IMR-90 (cell line): Measurements from ENCODE around the gene FXYD3. TPM values are rescaled to one million over a fixed set of nuclear protein-coding genes. Genes with fewer than 3 reads are reported as not detected.

Source experiments
- ATAC-seq: fragments of 200-7000 bp; cut with Tn5 transposase; 2 replicates; pipeline ENCODE4 v1.9.1; 2020; ENCODE audit warnings: low read depth, mild to moderate bottlenecking, moderate library complexity
- BruUV-seq: library from RNA; stranded (reverse); fragments of 400-500 nt; replicated peaks from 2 replicates; lab custom pipeline; 2021; lab: Mats Ljungman, UMichigan
- CTCF ChIA-PET: fragments of 300-600 bp; formaldehyde crosslinking; extraction: SDS; loops from one replicate; lab custom pipeline; 2021; ENCODE audit warnings: antibody characterized with exemption; lab: Yijun Ruan, JAX
- POLR2A ChIA-PET: fragments of 300-600 bp; sonication (Branson Sonifier 250); formaldehyde crosslinking; loops from one replicate; lab custom pipeline; 2022; ENCODE audit warnings: antibody characterized with exemption; ENCODE audit not compliant: unreplicated experiment; lab: Charles Lee
- DNase-seq: peaks from one replicate; pipeline ENCODE4 v3.0.0; 2013
- H2AFZ ChIP-seq: replicated peaks from 2 replicates; pipeline ENCODE3; 2013; ENCODE audit warnings: low read length, mild to moderate bottlenecking; ENCODE audit not compliant: poor library complexity
- H2AK5ac ChIP-seq: 2 replicates; pipeline ENCODE4 v1.6.1; 2013; ENCODE audit warnings: low read depth, low read length, inconsistent platforms
- H2AK9ac ChIP-seq: replicated peaks from 2 replicates; pipeline ENCODE3; 2013; ENCODE audit warnings: mild to moderate bottlenecking, low read depth, low read length, moderate library complexity; ENCODE audit not compliant: poor library complexity
- H2BK120ac ChIP-seq: 2 replicates; pipeline ENCODE4 v1.6.1; 2013; ENCODE audit warnings: low read depth, low read length, inconsistent platforms
- H2BK15ac ChIP-seq: 3 replicates; pipeline ENCODE4 v1.6.1; 2013; ENCODE audit warnings: low read depth, low read length, inconsistent platforms
- H2BK20ac ChIP-seq: 2 replicates; pipeline ENCODE4 v1.6.1; 2013; ENCODE audit warnings: low read depth, mild to moderate bottlenecking, inconsistent platforms, low read length, moderate library complexity
- H2BK5ac ChIP-seq: 2 replicates; pipeline ENCODE4 v1.6.1; 2013; ENCODE audit warnings: mild to moderate bottlenecking, low read depth, low read length, inconsistent platforms; ENCODE audit not compliant: poor library complexity, severe bottlenecking
- H3K14ac ChIP-seq: replicated peaks from 2 replicates; pipeline ENCODE4 v1.6.1; 2013; ENCODE audit warnings: low read depth, low read length, inconsistent platforms
- H3K18ac ChIP-seq: 2 replicates; pipeline ENCODE4 v1.6.1; 2013; ENCODE audit warnings: low read depth, low read length, control low read depth
- H3K23ac ChIP-seq: 2 replicates; pipeline ENCODE4 v1.6.1; 2013; ENCODE audit warnings: low read depth, low read length, inconsistent platforms
- H3K27ac ChIP-seq: 2 replicates; pipeline ENCODE4 v1.5.1; 2013; ENCODE audit warnings: mild to moderate bottlenecking, control low read depth, low read length; ENCODE audit not compliant: insufficient read depth
- H3K27me3 ChIP-seq: 2 replicates; pipeline ENCODE4 v1.6.1; 2013; ENCODE audit warnings: low read length; ENCODE audit not compliant: control insufficient read depth, insufficient read depth
- H3K36me3 ChIP-seq: 2 replicates; pipeline ENCODE4 v1.6.1; 2013; ENCODE audit warnings: low read length, mixed read lengths; ENCODE audit not compliant: control insufficient read depth, insufficient read depth
- H3K4ac ChIP-seq: 2 replicates; pipeline ENCODE4 v1.6.1; 2013; ENCODE audit warnings: low read depth, low read length, inconsistent platforms
- H3K4me1 ChIP-seq: 2 replicates; pipeline ENCODE4 v1.6.1; 2013; ENCODE audit warnings: low read length, mixed read lengths; ENCODE audit not compliant: control insufficient read depth, insufficient read depth
- H3K4me2 ChIP-seq: 2 replicates; pipeline ENCODE4 v1.6.1; 2013; ENCODE audit warnings: low read depth, mild to moderate bottlenecking, control low read depth, low read length, moderate library complexity
- H3K4me3 ChIP-seq: 2 replicates; pipeline ENCODE4 v1.5.1; 2013; ENCODE audit warnings: low read depth, mild to moderate bottlenecking, control low read depth, low read length, moderate library complexity; ENCODE audit not compliant: insufficient read depth
- H3K56ac ChIP-seq: 2 replicates; pipeline ENCODE4 v1.6.1; 2013; ENCODE audit warnings: low read length, inconsistent platforms; ENCODE audit not compliant: insufficient read depth; ENCODE audit errors: extremely low read depth
- H3K79me1 ChIP-seq, 2 experiments: 2 replicates each; pipeline ENCODE4 v1.6.1; 2013; ENCODE audit warnings: low read length in 2 of 2, inconsistent platforms in 1 of 2, low read depth in 1 of 2
- H3K9ac ChIP-seq: 2 replicates; pipeline ENCODE4 v1.6.1; 2013; ENCODE audit warnings: low read depth, low read length, control low read depth
- H3K9me1 ChIP-seq: 2 replicates; pipeline ENCODE4 v1.6.1; 2013; ENCODE audit warnings: low read length, inconsistent platforms; ENCODE audit not compliant: insufficient read depth
- H3K9me3 ChIP-seq: 2 replicates; pipeline ENCODE4 v1.6.1; 2013; ENCODE audit warnings: low read length; ENCODE audit not compliant: control insufficient read depth, insufficient read depth
- H4K20me1 ChIP-seq: 2 replicates; pipeline ENCODE4 v1.6.1; 2013; ENCODE audit warnings: low read length, inconsistent platforms; ENCODE audit not compliant: insufficient read depth
- H4K5ac ChIP-seq: 2 replicates; pipeline ENCODE4 v1.6.1; 2013; ENCODE audit warnings: mild to moderate bottlenecking, low read depth, low read length, control low read depth
- H4K8ac ChIP-seq, 2 experiments: 2 replicates each; pipeline ENCODE4 v1.6.1; 2013; ENCODE audit warnings: low read depth in 2 of 2, low read length in 2 of 2, control low read depth in 1 of 2, inconsistent platforms in 1 of 2
- H4K91ac ChIP-seq: 2 replicates; pipeline ENCODE4 v1.6.1; 2013; ENCODE audit warnings: low read depth, low read length, inconsistent platforms; ENCODE audit not compliant: insufficient read depth
- BHLHE40 ChIP-seq: fragments of 150-350 bp; IDR thresholded peaks from 2 replicates; pipeline ENCODE4 v1.6.1; 2016; ENCODE audit warnings: mild to moderate bottlenecking, low read depth, low read length
- CEBPB ChIP-seq: IDR thresholded peaks from 2 replicates; pipeline ENCODE4 v1.6.1; 2012; ENCODE audit warnings: low read depth, low read length, improper control_type of control experiment
- CHD1 ChIP-seq: IDR thresholded peaks from 2 replicates; pipeline ENCODE4 v1.6.1; 2012; ENCODE audit warnings: low read depth, low read length, improper control_type of control experiment
- ELK1 ChIP-seq: fragments of 150-350 bp; IDR thresholded peaks from 2 replicates; pipeline ENCODE4 v1.6.1; 2016; ENCODE audit warnings: low read depth, mild to moderate bottlenecking, low read length, moderate library complexity, borderline replicate concordance
- FOS ChIP-seq: fragments of 150-350 bp; IDR thresholded peaks from 2 replicates; pipeline ENCODE4 v1.6.1; 2016; ENCODE audit warnings: low read depth, low read length
- MAFK ChIP-seq: IDR thresholded peaks from 2 replicates; pipeline ENCODE4 v1.6.1; 2012; ENCODE audit warnings: low read depth, low read length, improper control_type of control experiment
- MAZ ChIP-seq: IDR thresholded peaks from 2 replicates; pipeline ENCODE4 v1.6.1; 2012; ENCODE audit warnings: low read depth, mild to moderate bottlenecking, low read length, improper control_type of control experiment, moderate library complexity, borderline replicate concordance
- MXI1 ChIP-seq: IDR thresholded peaks from 2 replicates; pipeline ENCODE4 v1.6.1; 2012; ENCODE audit warnings: low read depth, mild to moderate bottlenecking, low read length, moderate library complexity, borderline replicate concordance
- NFE2L2 ChIP-seq: fragments of 150-350 bp; IDR thresholded peaks from 2 replicates; pipeline ENCODE4 v1.6.1; 2016; ENCODE audit warnings: low read depth, mild to moderate bottlenecking, low read length
- POLR2A ChIP-seq: IDR thresholded peaks from 2 replicates; pipeline ENCODE4 v1.6.1; 2012; ENCODE audit warnings: mild to moderate bottlenecking, low read depth, low read length
- RAD21 ChIP-seq: IDR thresholded peaks from 2 replicates; pipeline ENCODE4 v1.6.1; 2012; ENCODE audit warnings: low read length, improper control_type of control experiment
- RCOR1 ChIP-seq: IDR thresholded peaks from 2 replicates; pipeline ENCODE4 v1.6.1; 2012; ENCODE audit warnings: mild to moderate bottlenecking, low read length, improper control_type of control experiment; ENCODE audit not compliant: insufficient replicate concordance
- RFX5 ChIP-seq: IDR thresholded peaks from 2 replicates; pipeline ENCODE4 v1.8.0; 2012; ENCODE audit warnings: low read depth, mild to moderate bottlenecking, low read length, moderate library complexity
- SMC3 ChIP-seq: fragments of 150-350 bp; IDR thresholded peaks from 2 replicates; pipeline ENCODE4 v1.6.1; 2016; ENCODE audit warnings: low read depth, mild to moderate bottlenecking, antibody characterized with exemption, low read length, moderate library complexity
- WGBS, 2 experiments: methylation state at CpG; one replicate each; pipeline versions ENCODE4 v1.1.5 to v1.1.7; 2013; ENCODE audit warnings: missing lambda C conversion rate in 2 of 2; ENCODE audit not compliant: insufficient read length in 1 of 2; ENCODE audit errors: extremely low coverage in 2 of 2; 5-methylcytosine and 5-hydroxymethylcytosine counted together
- dilution Hi-C: fragments of 300-500 bp; cut with HindIII; formaldehyde crosslinking; loops from one replicate; pipeline ENCODE4 v1.14.3; 2018; ENCODE audit warnings: low sequenced_read_pairs; ENCODE audit not compliant: unreplicated experiment
- in situ Hi-C: fragments of 300-500 bp; cut with MboI; formaldehyde crosslinking; loops from 3 replicates; pipeline ENCODE4 v1.14.3; 2019; ENCODE audit warnings: low sequenced_read_pairs, inconsistent platforms, mixed read lengths
- intact Hi-C: fragments of 100-400 bp; cut with micrococcal nuclease; formaldehyde crosslinking; loops from 2 replicates; pipeline ENCODE4 v1.10.0; 2022
- polyA plus RNA-seq, 3 experiments: library from polyadenylated mRNA; depleted of rRNA; stranded (reverse); fragments of >200 nt; gene quantifications; 2 replicates each; pipeline ENCODE4 v1.2.3, GENCODE V29; 2012; ENCODE audit warnings: low replicate concordance in 1 of 3
- total RNA-seq: library from RNA; depleted of rRNA; stranded (reverse); fragments of >200 nt; gene quantifications from 2 replicates; pipeline ENCODE4 v1.2.3, GENCODE V29; 2012
- TF ChIP-seq, protein P1 (sequence below): fragments of 150-350 bp; IDR thresholded peaks from 2 replicates; pipeline ENCODE4 v1.6.1; 2017; ENCODE audit warnings: mild to moderate bottlenecking, antibody characterized with exemption, low read length, low read depth
- TF ChIP-seq, protein P2 (sequence below): conservative IDR thresholded peaks from 2 replicates; pipeline ENCODE4 v1.5.1; 2012; ENCODE audit warnings: mild to moderate bottlenecking, low read depth, low read length, improper control_type of control experiment

FXYD3 gene
- total and polyA plus RNA-seq, 2 of the 4 experiments (the other 2 are of a cell fraction): not detected

- BruUV-seq: no TSS peak
- Histone ChIP-seq H2AK5ac (no peak overlapping the region), H3K9me1 (no peaks in the 10 kb centered on the region), H4K20me1 (no peaks in the 10 kb centered on the region), H3K36me3 (no peaks in the 10 kb centered on the region), H2AFZ (no peak overlapping the region), H4K8ac (no peak overlapping the region), H3K79me1 (no peaks in the 10 kb centered on the region), H3K4me1 (peaks cover 4% of the 10 kb centered on the region), H3K9ac (no peak overlapping the region), H3K27ac (no peak overlapping the region), H2AK9ac (no peak overlapping the region), H2BK120ac (no peak overlapping the region), H3K56ac (no peak overlapping the region), H3K4me3 (no peak overlapping the region), H4K91ac (no peak overlapping the region), H3K14ac (no peak overlapping the region), H3K9me3 (peaks cover 7% of the 10 kb centered on the region), H3K18ac (no peak overlapping the region), H3K23ac (no peak overlapping the region), H3K27me3 (no peaks in the 10 kb centered on the region), H2BK5ac (no peak overlapping the region), H2BK20ac (no peak overlapping the region), H2BK15ac (no peak overlapping the region), H3K4me2 (no peak overlapping the region), H4K5ac (no peak overlapping the region), H3K4ac (no peak overlapping the region)
- intact Hi-C loops: loop anchor here (2.0 kb wide), 1 partner anchor 203 kb away; the partner anchor contains the start of gene USF2
- ChIA-PET CTCF (interaction anchor here (0.9 to 1.8 kb wide), 5 partner anchors 21 to 75 kb away, joined by 3 to 18 read pairs (median 6); partner anchors contain the start of gene LGI4), POLR2A (no interaction called here)
- no peak for TF ChIP-seq MXI1
- TF ChIP-seq RAD21: no peak
- TF ChIP-seq, protein P1, sequence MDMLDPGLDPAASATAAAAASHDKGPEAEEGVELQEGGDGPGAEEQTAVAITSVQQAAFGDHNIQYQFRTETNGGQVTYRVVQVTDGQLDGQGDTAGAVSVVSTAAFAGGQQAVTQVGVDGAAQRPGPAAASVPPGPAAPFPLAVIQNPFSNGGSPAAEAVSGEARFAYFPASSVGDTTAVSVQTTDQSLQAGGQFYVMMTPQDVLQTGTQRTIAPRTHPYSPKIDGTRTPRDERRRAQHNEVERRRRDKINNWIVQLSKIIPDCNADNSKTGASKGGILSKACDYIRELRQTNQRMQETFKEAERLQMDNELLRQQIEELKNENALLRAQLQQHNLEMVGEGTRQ: no peak
- TF ChIP-seq, protein P2, sequence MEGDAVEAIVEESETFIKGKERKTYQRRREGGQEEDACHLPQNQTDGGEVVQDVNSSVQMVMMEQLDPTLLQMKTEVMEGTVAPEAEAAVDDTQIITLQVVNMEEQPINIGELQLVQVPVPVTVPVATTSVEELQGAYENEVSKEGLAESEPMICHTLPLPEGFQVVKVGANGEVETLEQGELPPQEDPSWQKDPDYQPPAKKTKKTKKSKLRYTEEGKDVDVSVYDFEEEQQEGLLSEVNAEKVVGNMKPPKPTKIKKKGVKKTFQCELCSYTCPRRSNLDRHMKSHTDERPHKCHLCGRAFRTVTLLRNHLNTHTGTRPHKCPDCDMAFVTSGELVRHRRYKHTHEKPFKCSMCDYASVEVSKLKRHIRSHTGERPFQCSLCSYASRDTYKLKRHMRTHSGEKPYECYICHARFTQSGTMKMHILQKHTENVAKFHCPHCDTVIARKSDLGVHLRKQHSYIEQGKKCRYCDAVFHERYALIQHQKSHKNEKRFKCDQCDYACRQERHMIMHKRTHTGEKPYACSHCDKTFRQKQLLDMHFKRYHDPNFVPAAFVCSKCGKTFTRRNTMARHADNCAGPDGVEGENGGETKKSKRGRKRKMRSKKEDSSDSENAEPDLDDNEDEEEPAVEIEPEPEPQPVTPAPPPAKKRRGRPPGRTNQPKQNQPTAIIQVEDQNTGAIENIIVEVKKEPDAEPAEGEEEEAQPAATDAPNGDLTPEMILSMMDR: no peak
- TF ChIP-seq BHLHE40: no peak
- TF ChIP-seq SMC3: no peak
- no peak for TF ChIP-seq CEBPB
- no peak for TF ChIP-seq CHD1
- TF ChIP-seq FOS: no peak
- TF ChIP-seq MAFK: no peak
- TF ChIP-seq POLR2A: no peak
- TF ChIP-seq NFE2L2: no peak
- no peak for TF ChIP-seq RFX5
- no peak for TF ChIP-seq ELK1
- TF ChIP-seq MAZ: no peak
- TF ChIP-seq RCOR1: no peak
- DNase-seq: no peak
- ATAC-seq: no peak
- dilution Hi-C loops: no loop called here
- in situ Hi-C loops: loop anchor here (5.0 kb wide), 1 partner anchor 71 kb away; the partner anchor contains the start of genes FXYD1 and LGI4
- 82% methylated on average over 10 of the region's 15 CpGs; no CpG with 5 or more reads in 1 of the 2 experiments for WGBS, 2 experiments
Measured at GRCh38 chr19:35066121-35066520, 49.5 kb upstream of the FXYD3 start.
